ENCODE results near the gene ABCC2. TPM values are rescaled to one million over a fixed set of nuclear protein-coding genes. Genes with fewer than 3 reads are reported as not detected.

The ABCC2 gene
- total RNA-seq, 2 experiments from 2014 or later, result 0.38 to 0.59 TPM

- H3K4me3 ChIP-seq (ENCODE audit: low read depth, low read length, poor library complexity, severe bottlenecking), result no peak overlapping the region
- peaks cover 34% of the 10 kb centered on the region for H3K36me3 ChIP-seq (ENCODE audit: insufficient read depth, low read length)
- intact Hi-C loops (cut with micrococcal nuclease; ENCODE audit: unreplicated experiment), result no loop called here
- H3K9me2 ChIP-seq (ENCODE audit: insufficient read depth, low read length), result no peaks in the 10 kb centered on the region
- DNase-seq (ENCODE audit: low spot score), result no peak
- no peaks in the 10 kb centered on the region for H3K79me2 ChIP-seq (ENCODE audit: insufficient read depth, low read depth, low read length)
- no peak for TF ChIP-seq EZH2phosphoT487 (IDR thresholded peaks at IDR 0.05; ENCODE audit: borderline replicate concordance, low read depth, low read length)
- TF ChIP-seq CTCF (conservative IDR thresholded peaks at IDR 0.05; ENCODE audit: low read length), result no peak
- H2AFZ ChIP-seq (ENCODE audit: low read length), result no peak overlapping the region
- BruUV-seq (replicated peaks), result no TSS peak
- H3K27ac ChIP-seq (ENCODE audit: low read depth, low read length, poor library complexity, severe bottlenecking), result no peak overlapping the region
- POLR2A ChIA-PET, result no interaction called here
- no peaks in the 10 kb centered on the region for H3K9me3 ChIP-seq (ENCODE audit: low read length)
- CTCF ChIA-PET (ENCODE audit: unreplicated experiment), result interaction anchor here (1.2 kb wide), 1 partner anchor 172 kb away, joined by 3 read pairs; no protein-coding TSS in a partner anchor
- H3K4me2 ChIP-seq (ENCODE audit: low read length), result no peak overlapping the region
- H3K4me1 ChIP-seq (ENCODE audit: insufficient read depth, low read length, poor library complexity, severe bottlenecking), result no peaks in the 10 kb centered on the region
- no peaks in the 10 kb centered on the region for H4K20me1 ChIP-seq (ENCODE audit: insufficient read depth, low read length)
Observed at GRCh38 chr10:99873846-99874245, 91.4 kb downstream of the ABCC2 start.

- TF ChIP-seq EZH2phosphoT487 (IDR thresholded peaks at IDR 0.05; ENCODE audit: borderline replicate concordance, low read depth, low read length), result no peak
- no peak for TF ChIP-seq CTCF (conservative IDR thresholded peaks at IDR 0.05; ENCODE audit: low read length)
- BruUV-seq (replicated peaks), result no TSS peak
- POLR2A ChIA-PET, result interaction anchor here (0.5 kb wide), 1 partner anchor 234 kb away, joined by 4 read pairs; no protein-coding TSS in a partner anchor
- H3K4me3 ChIP-seq (ENCODE audit: low read depth, low read length, poor library complexity, severe bottlenecking), result no peak overlapping the region
- intact Hi-C loops (cut with micrococcal nuclease; ENCODE audit: unreplicated experiment), result no loop called here
- H3K9me2 ChIP-seq (ENCODE audit: insufficient read depth, low read length), result no peaks in the 10 kb centered on the region
- no peaks in the 10 kb centered on the region for H4K20me1 ChIP-seq (ENCODE audit: insufficient read depth, low read length)
- H3K79me2 ChIP-seq (ENCODE audit: insufficient read depth, low read depth, low read length), result no peaks in the 10 kb centered on the region
- H3K4me1 ChIP-seq (ENCODE audit: insufficient read depth, low read length, poor library complexity, severe bottlenecking), result no peaks in the 10 kb centered on the region
- DNase-seq (ENCODE audit: low spot score), result no peak
- no peaks in the 10 kb centered on the region for H3K9me3 ChIP-seq (ENCODE audit: low read length)
- no peak overlapping the region for H2AFZ ChIP-seq (ENCODE audit: low read length)
- H3K36me3 ChIP-seq (ENCODE audit: insufficient read depth, low read length), result peaks cover 41% of the 10 kb centered on the region
- no peak overlapping the region for H3K4me2 ChIP-seq (ENCODE audit: low read length)
- CTCF ChIA-PET (ENCODE audit: unreplicated experiment), result interaction anchor here (1.2 kb wide), 1 partner anchor 171 kb away, joined by 3 read pairs; no protein-coding TSS in a partner anchor
- no peak overlapping the region for H3K27ac ChIP-seq (ENCODE audit: low read depth, low read length, poor library complexity, severe bottlenecking)
Observed at GRCh38 chr10:99874341-99875085, 92.1 kb downstream of the ABCC2 start.

GRCh38 chr10:99875473-99875872, 93.0 kb downstream of the ABCC2 start:
- Histone ChIP-seq H3K36me3 (ENCODE audit: insufficient read depth, low read length) (peaks cover 50% of the 10 kb centered on the region), H3K9me2 (ENCODE audit: insufficient read depth, low read length) (no peaks in the 10 kb centered on the region), H3K4me2 (ENCODE audit: low read length) (no peak overlapping the region), H3K4me3 (ENCODE audit: low read depth, low read length, poor library complexity, severe bottlenecking) (no peak overlapping the region), H3K27ac (ENCODE audit: low read depth, low read length, poor library complexity, severe bottlenecking) (no peak overlapping the region), H4K20me1 (ENCODE audit: insufficient read depth, low read length) (no peaks in the 10 kb centered on the region), H3K9me3 (ENCODE audit: low read length) (no peaks in the 10 kb centered on the region), H2AFZ (ENCODE audit: low read length) (no peak overlapping the region), H3K79me2 (ENCODE audit: insufficient read depth, low read depth, low read length) (no peaks in the 10 kb centered on the region), H3K4me1 (ENCODE audit: insufficient read depth, low read length, poor library complexity, severe bottlenecking) (no peaks in the 10 kb centered on the region)
- ChIA-PET POLR2A (no interaction called here), CTCF (ENCODE audit: unreplicated experiment) (no interaction called here)
- no TSS peak for BruUV-seq (replicated peaks)
- intact Hi-C loops (cut with micrococcal nuclease; ENCODE audit: unreplicated experiment), result no loop called here
- no peak for DNase-seq (ENCODE audit: low spot score)
- TF ChIP-seq CTCF (conservative IDR thresholded peaks at IDR 0.05; ENCODE audit: low read length), result no peak
- no peak for TF ChIP-seq EZH2phosphoT487 (IDR thresholded peaks at IDR 0.05; ENCODE audit: borderline replicate concordance, low read depth, low read length)

All from OCI-LY7 (cell line).